ENCODE measurements around the gene SLC25A46.
"Not testable (repeated sequence)": the region's sequence is repeated elsewhere in the genome, so short reads cannot be mapped to it uniquely, and the experiment has no call there.

SLC25A46 gene

GRCh38 chr5:110757118-110757729 is 18.4 kb downstream of the SLC25A46 start:
- FAIRE-seq: peak; percentile 89

GRCh38 chr5:110760158-110760557 is 21.4 kb downstream of the SLC25A46 start:
- no peak for FAIRE-seq

DNA sequence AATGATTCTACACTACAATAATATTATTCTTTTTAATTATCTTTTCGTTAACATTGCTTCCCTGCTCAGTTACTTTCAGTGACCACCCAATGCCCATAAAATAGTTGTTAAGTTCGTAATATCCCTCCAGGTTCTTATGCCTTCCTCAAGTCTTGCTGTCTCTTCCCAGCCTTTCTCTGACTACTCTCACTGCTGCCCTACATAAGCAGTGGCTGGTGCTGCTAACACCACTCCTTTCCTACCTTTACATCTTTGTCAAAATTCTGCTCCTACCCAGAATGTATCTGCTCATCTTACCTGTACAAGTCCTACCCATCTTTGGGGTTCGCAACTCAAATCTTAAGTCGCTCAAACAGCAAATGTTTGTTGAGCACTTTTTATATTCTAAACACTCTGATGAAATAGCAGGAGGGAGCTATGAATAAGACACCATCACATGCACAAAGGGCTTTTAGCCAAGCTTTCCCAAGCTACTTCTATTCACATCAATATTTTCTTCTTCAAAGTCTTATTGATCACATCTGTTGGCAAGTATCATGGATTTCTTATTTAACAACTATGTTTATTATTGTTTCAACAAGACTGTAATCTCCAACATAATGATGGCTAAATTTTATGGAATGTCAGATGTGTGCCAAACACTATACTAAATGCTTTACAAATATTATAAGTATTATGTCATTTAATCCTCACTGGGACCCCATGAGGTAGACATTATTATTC is 29.5 kb downstream of the SLC25A46 start:
- no peak for FAIRE-seq

DNA sequence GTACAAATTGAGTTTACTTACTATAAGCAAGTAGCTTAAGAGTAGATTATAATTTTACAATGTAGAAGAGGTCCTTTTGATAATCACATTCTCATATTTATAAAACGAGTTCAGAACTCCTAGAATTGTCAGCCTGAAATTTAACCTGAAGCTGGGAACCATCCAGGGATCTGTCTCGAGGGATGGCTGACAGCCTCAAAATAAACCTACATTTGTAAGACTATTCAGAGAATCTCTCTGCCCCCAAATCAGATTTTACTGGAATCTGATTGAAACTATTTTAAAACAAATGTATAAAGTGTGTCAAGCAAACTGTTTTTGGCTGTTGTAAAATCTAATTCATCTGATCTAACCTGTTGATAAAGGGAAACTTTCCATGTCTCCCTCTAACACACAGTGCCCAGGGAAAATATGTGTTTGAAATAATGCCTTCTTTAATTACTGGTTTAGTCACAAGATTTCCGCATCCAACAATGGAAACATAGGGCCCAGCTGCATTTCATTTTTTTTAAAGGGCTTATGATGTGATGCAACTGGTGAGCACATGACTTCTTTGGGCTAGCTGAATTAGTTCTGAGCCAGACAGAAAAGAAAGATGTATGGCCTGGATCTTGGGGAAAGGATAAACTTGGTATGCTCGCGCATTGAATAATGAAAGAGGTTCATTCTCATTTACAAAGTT is 30.3 kb downstream of the SLC25A46 start:
- FAIRE-seq: no peak

DNA sequence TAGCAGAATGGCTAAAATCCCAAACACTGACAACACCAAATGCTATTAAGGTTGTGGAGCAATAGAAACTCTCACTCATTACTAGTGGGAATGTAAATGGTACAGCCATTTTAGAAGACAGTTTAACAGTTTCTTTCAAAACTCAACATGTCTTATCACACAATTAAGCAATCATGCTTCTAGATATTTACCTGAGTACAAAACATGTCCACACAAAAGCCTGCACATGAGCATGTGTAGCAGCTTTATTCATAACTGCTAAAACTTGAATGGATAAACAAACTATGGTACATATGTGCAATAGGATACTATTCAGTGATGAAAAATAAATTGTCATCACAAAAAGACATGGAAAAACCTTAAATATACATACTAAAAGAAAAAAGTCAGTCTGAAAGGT is 31.5 kb downstream of the SLC25A46 start:
- FAIRE-seq: no peak

DNA sequence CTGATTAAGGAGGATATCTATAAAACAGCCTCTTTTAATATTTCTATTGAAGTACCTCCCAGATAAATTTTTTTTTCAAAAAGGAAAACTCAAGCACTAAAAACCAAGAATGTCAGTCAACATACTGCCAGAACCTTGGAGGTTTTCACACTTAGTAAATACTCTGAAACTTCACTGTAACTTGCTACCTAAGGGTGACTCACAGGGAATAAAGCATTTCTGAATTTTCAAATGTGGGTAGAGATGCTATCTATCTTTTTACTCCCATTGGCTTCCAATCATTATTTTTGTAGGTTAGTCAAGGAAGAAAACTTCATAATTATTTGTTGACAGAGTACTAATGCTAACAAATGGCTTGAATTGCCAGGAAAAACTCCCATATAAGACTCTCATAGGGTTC is 46.1 kb downstream of the SLC25A46 start:
- FAIRE-seq: no peak

- FAIRE-seq: no peak
Measured at GRCh38 chr5:110785356-110785755, 46.5 kb downstream of the SLC25A46 start.

- FAIRE-seq: not testable (repeated sequence)
Measured at GRCh38 chr5:110788006-110788405, 49.2 kb downstream of the SLC25A46 start.

GRCh38 chr5:110790673-110791072 is 51.9 kb downstream of the SLC25A46 start:
- no peak for FAIRE-seq

- no peak for FAIRE-seq
Measured at GRCh38 chr5:110802998-110803397, 64.2 kb downstream of the SLC25A46 start.

DNA sequence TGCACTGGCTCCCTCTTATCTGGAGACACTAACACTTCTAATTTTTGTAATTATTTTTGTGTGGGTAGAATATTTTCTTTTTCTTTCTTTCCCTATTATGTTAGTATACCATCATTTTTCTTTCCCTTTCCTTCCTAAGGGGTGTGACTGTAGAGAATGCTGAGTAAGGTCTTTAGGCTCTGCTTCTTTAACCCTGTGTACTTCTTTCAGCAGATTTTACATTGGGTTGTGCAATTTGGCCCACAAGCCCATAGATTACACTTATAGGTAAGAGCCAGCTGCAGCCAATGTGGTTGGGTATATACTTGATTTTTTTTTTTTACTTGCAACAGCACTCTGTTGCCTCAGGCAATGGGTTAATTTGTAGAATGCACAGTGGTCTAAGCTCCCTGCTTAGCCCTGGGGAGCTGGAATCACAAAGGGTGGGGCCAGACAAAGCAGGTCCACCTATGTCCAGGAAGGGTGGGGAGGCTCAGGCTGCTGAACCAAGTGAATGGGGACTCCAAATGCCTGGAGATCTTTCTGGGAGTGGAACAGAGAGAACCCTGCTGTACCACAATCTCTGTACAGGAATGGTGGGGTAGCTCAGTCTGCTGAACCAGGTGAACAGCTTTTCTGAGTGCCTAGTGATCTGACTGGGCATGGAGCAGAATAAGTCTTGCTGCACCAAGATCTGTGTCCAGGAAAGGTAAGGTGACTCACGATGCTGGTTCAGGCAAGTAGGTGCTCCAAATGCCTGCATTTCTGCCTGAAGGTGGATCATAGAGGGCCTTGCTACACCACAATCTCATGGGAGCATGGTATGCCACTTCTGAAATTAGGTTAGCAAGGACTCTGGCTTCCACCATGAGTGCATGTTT is 64.9 kb downstream of the SLC25A46 start:
- no peak for FAIRE-seq

GRCh38 chr5:110807169-110807568 is 68.4 kb downstream of the SLC25A46 start:
- no peak for FAIRE-seq

- no peak for FAIRE-seq
Measured at GRCh38 chr5:110809006-110809405, 70.2 kb downstream of the SLC25A46 start.

All from TTC549 (cell line).